Esophagus squamous epithelium (tissue), 4 donors: ENCODE data around the gene CTDSPL.

Source experiments
- CTCF ChIP-seq, 6 experiments: fragments of 450-650 bp in 4 of 6; fragments of 200-600 bp in 2 of 6; sonication (generic) in 2 of 6; IDR thresholded peaks; one replicate each; pipeline ENCODE4 v1.5.1; 2016 to 2019; ENCODE audit warnings: antibody characterized with exemption in 6 of 6, mild to moderate bottlenecking in 4 of 6, moderate library complexity in 4 of 6
- POLR2A ChIP-seq, 4 donors: fragments of 450-650 bp; IDR thresholded peaks; one replicate each; pipeline ENCODE4 v1.6.1; 2017; ENCODE audit warnings: antibody characterized with exemption in 4 of 4, mild to moderate bottlenecking in 4 of 4, moderate library complexity in 3 of 4

- TF ChIP-seq CTCF (IDR thresholded peaks at IDR 0.05) (no peak), POLR2A (IDR thresholded peaks at IDR 0.05) (no peak)
Measured at GRCh38 chr3:38008191-38008701, 146.6 kb downstream of the CTDSPL start.
